ENCODE results near the gene LMAN1L. TPM values are rescaled to one million over a fixed set of nuclear protein-coding genes. Genes with fewer than 3 reads are reported as not detected.

Gene LMAN1L
- total RNA-seq, 5 donors from 2014 or later (not counting 1 experiment from before 2014, with no cell fraction given) = 0.42 to 1.6 (median 0.44) TPM

GRCh38 chr15:74775894-74776293 lies 36.7 kb upstream of the LMAN1L start:
- no peaks in the 10 kb centered on the region for H3K27me3 Mint-ChIP-seq
- Histone ChIP-seq H3K4me1 (ENCODE audit: control insufficient read depth in 1 of 2, extremely low read depth in 1 of 2, insufficient read depth in 2 of 2, low read length in 2 of 2) (peaks cover 55 to 86% of the 10 kb centered on the region in 2 experiments), H3K9me3 (no peaks in the 10 kb centered on the region), H3K27ac (ENCODE audit: low read length) (peak overlapping the region; percentile 11), H3K4me3 (ENCODE audit: control insufficient read depth in 1 of 2, extremely low read depth in 1 of 2, low read length in 1 of 2) (no peak overlapping the region), H3K36me3 (ENCODE audit: control insufficient read depth in 2 of 2, extremely low read depth in 1 of 2, insufficient read depth in 1 of 2, low read length in 1 of 2) (no peaks in the 10 kb centered on the region), H3K27me3 (replicated peaks in 1 of 2; ENCODE audit: control insufficient read depth in 2 of 2, extremely low read depth in 1 of 2, insufficient read depth in 2 of 2, low read length in 1 of 2) (no peaks in the 10 kb centered on the region)
- ChIA-PET POLR2A (interaction anchor here in 1 of 2 donors (0.7 kb wide), 1 partner anchor 166 kb away, joined by 4 read pairs; no protein-coding TSS in a partner anchor), CTCF (interaction anchor here (0.6 to 10.2 kb wide), 4 partner anchors 11 to 158 kb away, joined by 5 to 158 read pairs (median 50); no protein-coding TSS in a partner anchor)
- no peaks in the 10 kb centered on the region for H3K36me3 Mint-ChIP-seq
- peak overlapping the region in 2 of 3 donors; percentile 4 to 25 for H3K4me3 Mint-ChIP-seq
- no CpG with 5 or more reads among the region's 4 CpGs for WGBS (ENCODE audit: insufficient coverage)
- H3K27ac Mint-ChIP-seq = peak overlapping the region; percentile 99
- H3K9me3 Mint-ChIP-seq = no peaks in the 10 kb centered on the region
- H3K4me1 Mint-ChIP-seq = peaks cover 67 to 92% (median 80%) of the 10 kb centered on the region in 3 donors
- ATAC-seq (replicated peaks in 1 of 4) (no peak), DNase-seq (no peak)

- H3K9me3 Mint-ChIP-seq = no peaks in the 10 kb centered on the region
- Histone ChIP-seq H3K27me3 (replicated peaks in 1 of 2; ENCODE audit: control insufficient read depth in 2 of 2, extremely low read depth in 1 of 2, insufficient read depth in 2 of 2, low read length in 1 of 2) (no peaks in the 10 kb centered on the region), H3K4me1 (ENCODE audit: control insufficient read depth in 1 of 2, extremely low read depth in 1 of 2, insufficient read depth in 2 of 2, low read length in 2 of 2) (peaks cover 50 to 82% of the 10 kb centered on the region in 2 experiments), H3K27ac (ENCODE audit: low read length) (peak overlapping the region; percentile 97), H3K9me3 (no peaks in the 10 kb centered on the region), H3K36me3 (ENCODE audit: control insufficient read depth in 2 of 2, extremely low read depth in 1 of 2, insufficient read depth in 1 of 2, low read length in 1 of 2) (no peaks in the 10 kb centered on the region), H3K4me3 (ENCODE audit: control insufficient read depth in 1 of 2, extremely low read depth in 1 of 2, low read length in 1 of 2) (peak overlapping the region; percentile 15 to 30)
- no peaks in the 10 kb centered on the region for H3K36me3 Mint-ChIP-seq
- peak overlapping the region; percentile 99 for H3K27ac Mint-ChIP-seq
- WGBS (ENCODE audit: insufficient coverage) = 6% methylated on average over 9 of the region's 13 CpGs
- POLR2A ChIA-PET = interaction anchor here (0.6 to 1.8 kb wide), 6 partner anchors 10 to 1148 kb away, joined by 3 to 15 read pairs (median 6); no protein-coding TSS in a partner anchor
- CTCF ChIA-PET = interaction anchor here (0.8 to 10.2 kb wide), 13 partner anchors 8 to 236 kb away, joined by 3 to 158 read pairs (median 6); partner anchors contain the start of gene ARID3B (in 1 of the 2)
- peak overlapping the region; percentile 74 to 97 (median 75) for H3K4me3 Mint-ChIP-seq
- peaks cover 67 to 88% (median 78%) of the 10 kb centered on the region in 3 donors for H3K4me1 Mint-ChIP-seq
- no peaks in the 10 kb centered on the region for H3K27me3 Mint-ChIP-seq
- DNase-seq (peak in 30 of 35 experiments; percentile 39 to 88 (median 58)), ATAC-seq (replicated peaks in 1 of 4) (peak; percentile 26 to 63 (median 36))
Observed at GRCh38 chr15:74776821-74777768, 35.5 kb upstream of the LMAN1L start.

DNA sequence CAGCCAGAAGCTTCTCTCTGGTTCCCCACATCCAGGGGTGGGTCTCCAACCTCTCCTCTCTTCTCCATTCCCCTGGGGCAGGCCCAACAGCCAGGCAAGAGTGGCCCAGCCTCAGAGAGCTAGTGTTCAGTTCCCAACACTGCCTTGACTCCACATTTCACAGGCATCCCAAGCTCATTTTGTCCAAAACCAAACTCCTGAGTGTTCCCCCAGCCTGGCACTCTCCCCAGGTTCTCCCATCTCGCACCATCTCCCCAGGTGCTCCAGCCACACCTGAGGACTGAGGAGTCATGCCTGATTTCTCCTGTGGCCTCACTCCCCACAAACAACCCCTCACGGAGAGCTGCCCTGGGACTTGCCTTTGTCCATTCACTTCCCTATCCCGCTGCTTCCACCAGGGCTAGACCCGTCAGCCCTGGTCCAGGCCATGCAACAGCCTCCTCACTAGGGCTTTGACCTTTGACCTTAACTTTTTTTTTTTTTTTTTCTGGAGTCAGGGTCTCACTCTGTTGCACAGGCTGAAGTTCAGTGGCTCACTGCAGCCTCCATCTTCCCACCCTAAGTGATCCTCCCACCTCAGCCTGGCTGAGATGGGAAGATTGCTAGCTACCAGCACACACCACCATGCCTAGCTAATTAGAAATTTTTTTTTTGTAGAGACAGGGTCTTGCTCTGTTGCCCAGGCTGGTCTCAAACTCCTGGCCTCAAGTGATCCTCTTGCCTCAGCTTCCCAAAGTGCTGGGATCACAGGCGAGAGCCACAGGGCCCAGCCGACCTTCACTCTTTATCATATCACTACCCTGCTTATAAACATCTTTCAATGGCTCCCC lies 34.7 kb upstream of the LMAN1L start:
- peak overlapping the region; percentile 74 to 97 (median 75) for H3K4me3 Mint-ChIP-seq
- no peaks in the 10 kb centered on the region for H3K27me3 Mint-ChIP-seq
- ChIA-PET CTCF (interaction anchor here (0.6 to 10.2 kb wide), 14 partner anchors 9 to 237 kb away, joined by 3 to 158 read pairs (median 5); partner anchors contain the start of gene ARID3B (in 1 of the 2)), POLR2A (interaction anchor here (0.6 to 1.8 kb wide), 7 partner anchors 9 to 1147 kb away, joined by 3 to 15 read pairs (median 5); no protein-coding TSS in a partner anchor)
- no peaks in the 10 kb centered on the region for H3K9me3 Mint-ChIP-seq
- H3K27ac Mint-ChIP-seq = peak overlapping the region; percentile 99
- peak in 1 of 35 experiments; percentile 24 for DNase-seq
- no peaks in the 10 kb centered on the region for H3K9me3 ChIP-seq
- peak overlapping the region in 1 of 2 donors; percentile 30 for H3K4me3 ChIP-seq (ENCODE audit: control insufficient read depth in 1 of 2, extremely low read depth in 1 of 2, low read length in 1 of 2)
- no peaks in the 10 kb centered on the region for H3K36me3 ChIP-seq (ENCODE audit: control insufficient read depth in 2 of 2, extremely low read depth in 1 of 2, insufficient read depth in 1 of 2, low read length in 1 of 2)
- H3K36me3 Mint-ChIP-seq = no peaks in the 10 kb centered on the region
- peak overlapping the region; percentile 97 for H3K27ac ChIP-seq (ENCODE audit: low read length)
- H3K4me1 ChIP-seq (ENCODE audit: control insufficient read depth in 1 of 2, extremely low read depth in 1 of 2, insufficient read depth in 2 of 2, low read length in 2 of 2) = peaks cover 50 to 82% of the 10 kb centered on the region in 2 experiments
- peaks cover 67 to 83% (median 78%) of the 10 kb centered on the region in 3 donors for H3K4me1 Mint-ChIP-seq
- 89% methylated on average over 4 of the region's 6 CpGs for WGBS (ENCODE audit: insufficient coverage)
- ATAC-seq (replicated peaks in 1 of 4) = no peak
- H3K27me3 ChIP-seq (replicated peaks in 1 of 2; ENCODE audit: control insufficient read depth in 2 of 2, extremely low read depth in 1 of 2, insufficient read depth in 2 of 2, low read length in 1 of 2) = no peaks in the 10 kb centered on the region

DNA sequence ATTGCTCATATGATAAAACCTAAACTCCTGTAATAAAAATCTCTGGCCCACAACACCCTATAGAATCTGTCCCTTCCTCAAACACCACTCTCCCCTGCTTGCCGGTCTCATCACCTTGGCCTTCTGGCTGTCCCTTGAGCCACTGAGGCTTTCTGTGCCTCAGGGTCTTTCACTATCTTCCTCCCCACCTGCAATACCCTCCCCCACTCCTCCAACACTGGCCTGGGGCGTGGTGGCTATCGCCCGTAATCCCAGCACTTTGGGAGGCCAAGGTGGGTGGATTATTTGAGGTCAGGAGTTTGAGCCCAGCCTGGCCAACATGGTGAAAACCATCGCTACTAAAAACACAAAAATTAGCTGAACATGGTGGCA lies 34.0 kb upstream of the LMAN1L start:
- peaks cover 48 to 86% of the 10 kb centered on the region in 2 experiments for H3K4me1 ChIP-seq (ENCODE audit: control insufficient read depth in 1 of 2, extremely low read depth in 1 of 2, insufficient read depth in 2 of 2, low read length in 2 of 2)
- H3K36me3 ChIP-seq (ENCODE audit: control insufficient read depth in 2 of 2, extremely low read depth in 1 of 2, insufficient read depth in 1 of 2, low read length in 1 of 2) = no peaks in the 10 kb centered on the region
- H3K4me3 ChIP-seq (ENCODE audit: control insufficient read depth in 1 of 2, extremely low read depth in 1 of 2, low read length in 1 of 2) = no peak overlapping the region
- no peak for ATAC-seq (replicated peaks in 1 of 4)
- peak overlapping the region; percentile 99 for H3K27ac Mint-ChIP-seq
- peak overlapping the region; percentile 4 to 97 (median 75) for H3K4me3 Mint-ChIP-seq
- no peaks in the 10 kb centered on the region for H3K9me3 ChIP-seq
- H3K36me3 Mint-ChIP-seq = no peaks in the 10 kb centered on the region
- peaks cover 71 to 82% (median 80%) of the 10 kb centered on the region in 3 donors for H3K4me1 Mint-ChIP-seq
- H3K27ac ChIP-seq (ENCODE audit: low read length) = peak overlapping the region; percentile 97
- ChIA-PET POLR2A (interaction anchor here in 1 of 2 donors (0.7 to 1.6 kb wide), 2 partner anchors 9 to 119 kb away, joined by 5 read pairs; no protein-coding TSS in a partner anchor), CTCF (interaction anchor here (0.6 to 10.2 kb wide), 9 partner anchors 8 to 123 kb away, joined by 3 to 158 read pairs (median 12); no protein-coding TSS in a partner anchor)
- no peaks in the 10 kb centered on the region for H3K27me3 Mint-ChIP-seq
- H3K27me3 ChIP-seq (replicated peaks in 1 of 2; ENCODE audit: control insufficient read depth in 2 of 2, extremely low read depth in 1 of 2, insufficient read depth in 2 of 2, low read length in 1 of 2) = no peaks in the 10 kb centered on the region
- 100% methylated on average over 1 of the region's 5 CpGs for WGBS (ENCODE audit: insufficient coverage)
- no peak for DNase-seq
- no peaks in the 10 kb centered on the region for H3K9me3 Mint-ChIP-seq

- peaks cover 77 to 78% (median 77%) of the 10 kb centered on the region in 3 donors for H3K4me1 Mint-ChIP-seq
- H3K4me1 ChIP-seq (ENCODE audit: control insufficient read depth in 1 of 2, extremely low read depth in 1 of 2, insufficient read depth in 2 of 2, low read length in 2 of 2) = peaks cover 47 to 86% of the 10 kb centered on the region in 2 experiments
- H3K27me3 ChIP-seq (replicated peaks in 1 of 2; ENCODE audit: control insufficient read depth in 2 of 2, extremely low read depth in 1 of 2, insufficient read depth in 2 of 2, low read length in 1 of 2) = no peaks in the 10 kb centered on the region
- H3K4me3 ChIP-seq (ENCODE audit: control insufficient read depth in 1 of 2, extremely low read depth in 1 of 2, low read length in 1 of 2) = no peak overlapping the region
- peak overlapping the region; percentile 97 for H3K27ac ChIP-seq (ENCODE audit: low read length)
- WGBS (ENCODE audit: insufficient coverage) = 56% methylated on average over 4 of the region's 7 CpGs
- peak overlapping the region in 2 of 3 donors; percentile 25 to 97 for H3K4me3 Mint-ChIP-seq
- no peaks in the 10 kb centered on the region for H3K36me3 Mint-ChIP-seq
- H3K9me3 ChIP-seq = no peaks in the 10 kb centered on the region
- no peaks in the 10 kb centered on the region for H3K27me3 Mint-ChIP-seq
- POLR2A ChIA-PET = interaction anchor here (0.6 to 1.6 kb wide), 3 partner anchors 8 to 146 kb away, joined by 3 to 6 read pairs (median 5); no protein-coding TSS in a partner anchor
- ATAC-seq (replicated peaks in 1 of 4) (no peak), DNase-seq (peak in 1 of 35 experiments; percentile 41)
- CTCF ChIA-PET = interaction anchor here (0.5 to 10.2 kb wide), 7 partner anchors 8 to 123 kb away, joined by 3 to 158 read pairs (median 16); no protein-coding TSS in a partner anchor
- H3K9me3 Mint-ChIP-seq = no peaks in the 10 kb centered on the region
- peak overlapping the region; percentile 99 for H3K27ac Mint-ChIP-seq
- H3K36me3 ChIP-seq (ENCODE audit: control insufficient read depth in 2 of 2, extremely low read depth in 1 of 2, insufficient read depth in 1 of 2, low read length in 1 of 2) = no peaks in the 10 kb centered on the region
Observed at GRCh38 chr15:74779162-74779648, 33.4 kb upstream of the LMAN1L start.

Data from T-cell (primary cell).